HG03039 (cell line): Measurements from ENCODE around the gene AAR2.

Source experiments
- ATAC-seq: cut with Tn5 transposase; IDR thresholded peaks from one replicate; pipeline ENCODE4 v1.9.1; 2021; ENCODE audit warnings: mild to moderate bottlenecking, moderate library complexity; ENCODE audit not compliant: unreplicated experiment

Gene AAR2

DNA sequence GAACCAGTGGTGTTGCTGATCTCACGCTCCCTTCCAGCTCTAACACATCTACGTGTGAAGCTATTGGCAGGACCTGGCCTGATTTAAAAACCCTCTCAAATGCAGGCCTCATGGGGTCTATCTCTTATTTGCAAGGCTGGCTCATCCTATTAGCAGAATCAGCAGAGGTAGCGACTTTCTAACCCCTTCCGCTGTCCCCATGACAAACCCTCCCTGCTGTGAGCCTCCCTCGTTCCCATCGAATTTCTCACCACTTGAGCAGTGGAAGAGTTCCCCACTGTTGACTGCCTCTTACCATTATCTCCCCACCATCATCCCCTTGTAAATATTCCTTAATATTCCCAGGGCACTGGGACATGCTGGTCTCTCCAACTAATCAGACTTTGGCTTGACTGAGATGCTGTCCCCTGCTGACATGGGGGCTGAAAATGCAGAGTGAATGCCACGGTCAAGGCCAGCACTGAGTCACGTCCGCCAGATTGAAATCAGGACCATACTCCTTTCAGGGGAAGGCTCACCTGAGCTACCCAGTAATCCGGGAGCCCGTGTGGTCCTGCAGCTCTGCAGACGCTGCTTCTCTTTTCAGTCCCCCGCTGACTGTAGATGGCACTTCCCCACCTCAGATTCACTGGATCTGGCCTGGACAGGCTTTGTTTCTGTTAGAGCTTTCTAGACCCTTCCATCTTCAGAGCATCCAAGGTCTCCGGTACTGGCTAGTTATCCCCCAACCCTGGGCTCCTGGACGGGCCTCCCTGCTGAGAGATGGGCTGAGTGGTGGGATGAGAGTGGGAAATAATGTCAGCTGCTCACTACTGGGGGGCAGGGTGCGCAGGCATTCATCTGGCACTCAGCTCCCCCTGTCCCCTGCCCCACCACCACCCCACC is 23.1 kb downstream of the AAR2 start:
- ATAC-seq, result no peak

DNA sequence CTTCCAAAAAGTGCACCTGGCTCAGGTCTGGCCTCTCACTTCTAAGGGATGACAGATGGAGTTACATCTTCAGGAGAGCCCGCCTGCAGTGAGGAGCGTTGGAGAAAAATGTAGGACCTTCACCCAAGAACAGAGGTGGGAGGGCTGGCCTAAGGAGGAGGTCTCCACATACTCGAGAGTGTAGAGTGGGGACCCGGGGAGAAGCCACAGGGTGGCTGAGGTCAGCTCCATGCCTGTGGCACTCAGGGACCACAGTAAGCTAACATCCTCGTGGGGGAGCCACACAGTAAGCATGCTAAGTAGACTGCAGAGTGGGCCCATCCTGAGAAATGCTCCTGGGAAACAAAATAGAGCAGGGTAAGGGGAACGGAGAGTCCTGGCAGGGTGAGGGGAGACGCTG is 24.0 kb downstream of the AAR2 start:
- no peak for ATAC-seq

DNA sequence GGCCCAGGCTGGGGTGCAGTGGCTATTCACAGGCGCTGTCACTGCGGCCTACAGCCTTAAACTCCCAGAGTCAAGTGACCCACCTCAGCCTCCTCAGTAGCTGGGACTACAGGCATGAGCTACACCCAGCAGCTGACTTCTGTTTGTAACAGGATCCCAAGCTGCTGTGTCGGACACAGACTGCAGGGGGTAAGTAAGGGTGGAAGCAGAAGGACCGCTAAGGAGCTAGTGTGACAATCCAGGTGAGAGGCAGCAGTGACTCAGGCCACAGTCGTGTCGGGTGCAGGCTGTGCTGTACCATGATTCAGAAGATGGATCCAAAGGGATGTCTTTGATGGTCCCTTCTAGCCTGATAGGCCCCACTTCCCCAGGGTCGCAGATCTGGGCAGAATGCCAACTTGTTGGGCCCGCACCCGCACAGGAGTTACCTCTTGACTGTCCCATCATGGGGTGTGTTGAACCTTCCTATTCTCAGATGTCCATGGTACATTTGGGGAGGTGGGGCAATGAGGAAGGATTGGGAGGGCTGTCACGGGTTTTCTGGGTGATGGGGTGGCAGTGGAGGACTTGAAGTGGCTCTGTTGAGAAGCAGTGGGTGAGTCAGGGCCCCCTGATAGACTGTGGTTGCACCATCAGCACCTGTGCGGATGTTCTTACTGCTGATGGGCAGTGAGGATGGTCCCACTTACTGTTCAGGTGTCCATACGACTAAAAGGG is 25.3 kb downstream of the AAR2 start:
- no peak for ATAC-seq

DNA sequence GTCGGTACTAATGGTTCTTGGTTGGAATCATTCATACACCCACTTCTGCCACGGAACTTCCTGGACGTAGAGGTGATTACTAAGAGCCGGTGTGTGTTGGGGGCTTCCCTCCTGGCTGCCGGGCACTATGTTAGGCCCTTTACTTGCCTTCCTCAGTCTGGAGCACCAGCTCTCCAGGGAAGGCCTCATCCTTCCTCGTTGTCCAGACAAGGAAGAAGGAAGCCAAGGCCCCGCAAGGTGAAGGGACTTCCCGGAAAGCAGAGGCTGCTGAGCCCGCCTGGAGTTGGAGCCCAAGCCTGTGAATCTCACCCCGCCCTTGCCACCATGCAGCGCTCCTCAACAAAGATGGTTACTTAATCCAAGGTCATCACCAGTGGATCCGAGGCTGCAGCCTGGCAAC is 26.2 kb downstream of the AAR2 start:
- ATAC-seq, result no peak

DNA sequence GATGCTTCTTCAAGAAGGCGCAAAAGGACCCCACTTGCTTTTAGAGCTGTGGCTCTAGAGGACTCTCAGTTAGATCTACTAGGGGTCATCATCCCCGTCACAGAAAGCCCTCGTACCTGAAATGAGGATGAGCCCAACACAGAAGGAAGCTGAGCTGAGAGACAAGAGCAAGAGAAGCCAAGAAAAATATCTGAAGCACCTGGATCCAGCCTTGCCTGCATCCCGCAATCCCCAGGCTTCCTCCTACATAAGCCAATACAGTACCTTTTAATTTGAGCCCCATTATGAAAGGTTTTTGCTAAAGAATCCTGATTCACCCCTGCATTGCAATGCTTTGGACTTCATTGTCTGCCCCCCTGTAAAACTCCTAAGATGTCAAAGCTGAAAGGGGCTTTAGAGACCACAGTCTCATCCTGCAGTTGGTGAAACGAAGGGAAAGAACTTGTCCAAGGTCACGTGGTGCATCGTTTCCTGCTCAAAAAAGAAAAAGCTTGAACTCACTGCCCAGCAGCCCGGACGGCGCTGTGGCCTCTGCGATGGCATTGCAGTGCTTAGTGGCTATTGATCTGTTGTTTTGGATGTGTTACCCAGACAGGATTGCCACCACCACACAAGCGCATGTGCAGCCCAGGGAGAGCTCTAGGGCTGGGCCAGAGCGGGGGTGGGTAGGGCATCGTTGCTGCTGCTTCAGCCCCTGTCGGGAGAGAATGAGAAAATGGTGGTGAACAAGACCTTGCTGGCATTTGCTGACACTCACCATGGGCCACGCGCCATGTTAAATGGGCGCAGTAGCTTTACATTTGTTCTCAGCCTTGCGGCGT is 28.4 kb downstream of the AAR2 start:
- no peak for ATAC-seq

DNA sequence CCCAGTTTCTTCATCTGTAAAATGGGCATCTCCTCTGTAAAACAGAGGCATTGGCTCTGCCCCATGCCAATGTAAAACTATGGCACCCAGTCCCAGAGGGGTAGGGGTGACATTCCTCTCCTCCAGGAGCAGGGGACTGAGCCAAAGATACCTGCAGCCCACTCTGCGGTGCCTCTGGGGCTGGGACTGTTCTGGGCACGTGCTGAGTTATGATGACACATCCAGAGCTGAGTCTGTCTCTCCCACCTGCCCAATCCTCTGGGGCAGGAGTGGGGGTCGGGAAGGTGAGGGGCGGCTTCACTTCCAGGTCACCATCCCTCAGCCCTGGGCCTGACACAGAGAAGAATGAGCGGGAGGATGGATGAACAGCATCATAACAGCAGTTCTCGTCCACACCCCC is 29.9 kb downstream of the AAR2 start:
- ATAC-seq, result no peak

DNA sequence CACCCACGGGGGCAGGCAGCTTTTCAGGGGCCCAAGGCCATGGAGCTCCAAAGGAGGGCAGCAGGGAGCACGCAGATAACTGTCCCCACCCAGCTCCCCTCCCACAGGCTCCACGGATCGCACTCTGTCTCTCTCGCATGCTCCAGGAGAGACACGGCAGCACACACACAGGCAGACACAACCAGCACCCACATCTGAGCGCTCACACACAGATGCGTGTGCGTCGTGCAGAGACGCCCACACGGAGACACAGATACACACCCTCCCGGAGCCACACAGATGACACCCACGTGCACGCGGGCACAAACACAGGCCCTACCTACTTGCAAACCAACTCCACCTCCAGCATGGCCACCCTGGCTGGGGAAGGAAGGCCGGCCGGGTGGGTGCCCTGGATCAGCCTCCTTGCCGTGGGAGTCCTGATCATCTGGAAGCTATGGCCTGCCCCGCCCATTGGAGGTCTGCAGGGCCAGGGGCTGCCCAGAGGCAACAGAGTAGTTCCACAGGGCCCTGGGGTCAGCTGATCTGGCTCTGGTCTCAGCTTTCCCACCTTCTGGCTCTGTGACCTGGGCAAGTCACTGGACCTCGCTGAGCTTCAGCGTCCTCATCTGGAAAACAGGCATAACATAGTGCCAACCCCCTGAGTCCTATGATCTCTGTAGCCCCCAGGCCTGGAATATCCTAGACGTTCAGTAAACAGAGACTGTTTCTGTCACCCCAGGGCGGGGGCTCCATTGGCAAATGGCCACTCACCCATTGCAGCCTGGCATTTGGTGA is 31.5 kb downstream of the AAR2 start:
- no peak for ATAC-seq

DNA sequence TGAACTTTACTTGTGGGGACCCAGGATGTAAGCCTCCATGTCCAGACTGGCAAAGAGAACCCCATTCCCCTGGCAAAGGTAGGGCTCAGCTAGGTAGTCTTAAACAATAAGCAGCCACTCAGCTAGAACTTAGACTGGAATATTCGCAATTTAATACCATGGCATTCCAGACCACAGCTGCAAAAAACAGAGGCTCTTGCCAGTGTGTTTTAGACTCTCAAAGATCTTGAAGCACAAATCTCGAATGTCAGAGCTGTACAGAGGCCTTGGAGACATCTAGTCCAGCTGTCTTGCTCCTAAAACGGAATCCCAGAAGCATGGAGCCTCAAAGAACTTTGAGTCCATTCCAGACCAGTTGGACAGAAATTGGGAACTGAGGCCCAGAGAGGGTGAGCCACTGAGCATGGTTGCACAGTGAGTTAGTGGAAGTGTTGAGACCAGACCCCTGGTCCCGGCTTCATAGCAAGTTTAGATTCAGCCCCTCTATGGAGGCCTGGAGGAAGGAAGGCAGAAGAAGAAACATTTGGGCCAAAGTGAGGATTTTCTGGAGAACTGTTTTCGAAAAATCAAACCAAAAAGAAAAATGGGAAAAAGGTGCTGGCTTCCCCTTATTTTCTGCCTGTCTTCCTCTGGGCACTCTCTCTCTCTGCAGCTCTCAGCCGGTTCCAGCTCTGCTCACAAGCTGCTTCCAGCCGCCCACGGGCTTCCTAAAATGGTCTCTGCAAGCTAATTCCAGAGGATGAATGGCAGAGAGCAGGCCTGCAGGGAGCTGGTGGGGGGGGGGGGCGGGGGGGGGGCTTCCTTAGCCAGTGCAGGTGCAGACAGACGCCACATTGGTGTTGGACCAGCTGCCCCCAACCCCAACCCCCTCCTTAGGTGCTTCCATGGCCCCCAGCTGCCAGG is 32.4 kb downstream of the AAR2 start:
- no peak for ATAC-seq

DNA sequence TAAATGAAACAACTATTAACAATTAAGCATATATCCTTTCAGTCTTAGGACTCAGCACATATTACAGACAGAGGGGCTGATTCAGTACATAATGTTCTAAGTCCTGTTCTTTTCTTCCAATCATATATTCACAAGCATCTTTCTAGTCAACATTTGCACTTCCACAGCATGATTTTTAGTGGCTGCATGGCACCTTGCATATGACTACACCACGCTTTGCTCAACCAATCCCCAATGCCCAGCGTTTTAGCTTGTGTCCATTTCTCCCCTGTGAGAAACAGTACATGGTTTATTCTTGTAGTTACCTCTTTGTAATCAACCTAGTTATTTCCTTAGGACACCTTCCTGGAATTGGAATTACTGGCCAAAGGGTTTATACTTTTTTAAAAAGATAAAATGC is 33.2 kb downstream of the AAR2 start:
- ATAC-seq, result no peak

DNA sequence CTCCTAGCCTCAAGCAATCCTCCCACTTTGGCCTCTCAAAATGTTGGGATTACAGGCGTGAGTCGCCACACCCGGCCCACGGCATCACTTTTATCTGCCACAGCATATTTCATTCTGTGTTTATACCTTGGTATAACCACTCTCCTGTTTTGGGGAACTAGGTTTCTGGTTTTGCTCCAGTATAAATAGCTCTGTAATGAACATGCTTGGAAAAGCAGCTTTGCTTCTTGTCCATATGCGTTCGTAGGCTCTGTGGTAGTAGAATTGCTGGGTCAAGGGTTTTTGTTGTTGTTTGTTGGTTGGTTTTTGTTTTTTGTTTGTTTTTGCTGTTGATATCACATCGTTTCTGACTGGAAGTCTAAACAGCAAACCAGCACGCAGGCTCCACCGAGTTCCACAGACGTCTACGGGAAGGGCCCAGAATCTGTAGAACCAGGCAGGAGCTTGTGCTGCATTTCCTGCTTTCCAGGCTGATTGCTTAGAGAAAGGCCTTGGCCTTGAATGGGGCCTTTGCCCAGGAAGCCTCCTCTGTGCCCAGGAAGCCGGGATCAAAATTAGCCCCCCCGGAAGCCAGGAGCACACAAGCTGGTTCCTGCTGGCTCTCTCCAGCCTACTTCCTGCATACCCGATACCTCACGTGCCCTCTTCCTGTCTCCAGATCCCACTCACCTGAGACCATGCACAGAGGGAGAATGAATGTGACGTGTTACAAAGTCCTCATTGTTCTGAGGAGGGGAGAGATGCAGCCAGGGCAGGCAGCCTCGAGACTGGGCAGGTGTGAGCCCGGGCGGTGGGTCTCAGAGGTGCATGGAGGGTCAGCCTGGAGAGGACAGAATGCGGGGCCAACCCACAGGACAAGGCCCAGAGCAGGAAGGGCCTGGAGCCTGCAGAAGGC is 34.7 kb downstream of the AAR2 start:
- no peak for ATAC-seq

DNA sequence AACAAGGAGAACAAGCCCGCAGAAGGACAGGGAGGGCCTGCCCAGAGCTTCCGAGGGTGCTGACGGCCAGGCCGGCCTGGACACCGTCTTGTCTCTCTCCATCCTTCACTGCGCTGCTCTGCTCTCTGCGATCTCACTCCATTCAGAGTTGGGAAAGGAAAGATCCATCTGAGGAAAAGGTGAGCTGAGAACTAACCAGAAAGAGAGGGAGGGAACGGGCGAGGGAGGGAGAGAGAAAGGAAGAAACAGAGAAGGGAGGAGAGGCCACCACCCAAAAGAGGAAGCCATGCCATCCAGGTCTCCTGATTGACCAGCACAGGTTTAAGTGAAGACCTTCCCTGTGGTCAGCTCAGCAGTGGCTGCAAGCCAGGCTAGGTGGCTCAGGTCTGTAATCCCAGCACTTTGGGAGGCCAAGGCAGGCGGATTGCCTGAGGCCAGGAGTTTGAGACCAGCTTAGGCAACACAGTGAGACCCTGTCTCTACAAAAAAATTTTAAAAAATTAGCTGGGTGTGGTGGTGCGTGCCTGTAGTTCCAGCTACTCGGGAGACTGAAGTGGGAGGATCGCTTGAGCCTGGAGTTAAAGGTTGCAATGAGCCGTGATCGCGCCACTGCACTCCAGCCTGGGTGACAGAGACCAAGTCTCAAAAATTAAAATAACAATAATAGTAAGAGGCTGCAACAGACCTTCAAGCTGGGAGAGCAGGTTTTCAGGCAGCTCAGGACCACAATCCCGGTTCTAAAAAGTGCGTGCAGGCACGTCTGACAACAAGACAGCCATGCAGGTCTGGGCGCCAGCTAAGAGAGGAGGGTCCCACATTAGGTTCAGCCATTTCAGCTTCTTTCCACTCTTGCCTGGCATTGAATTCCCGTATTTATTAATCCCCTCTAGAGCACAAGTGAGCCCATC is 35.6 kb downstream of the AAR2 start:
- ATAC-seq, result no peak

DNA sequence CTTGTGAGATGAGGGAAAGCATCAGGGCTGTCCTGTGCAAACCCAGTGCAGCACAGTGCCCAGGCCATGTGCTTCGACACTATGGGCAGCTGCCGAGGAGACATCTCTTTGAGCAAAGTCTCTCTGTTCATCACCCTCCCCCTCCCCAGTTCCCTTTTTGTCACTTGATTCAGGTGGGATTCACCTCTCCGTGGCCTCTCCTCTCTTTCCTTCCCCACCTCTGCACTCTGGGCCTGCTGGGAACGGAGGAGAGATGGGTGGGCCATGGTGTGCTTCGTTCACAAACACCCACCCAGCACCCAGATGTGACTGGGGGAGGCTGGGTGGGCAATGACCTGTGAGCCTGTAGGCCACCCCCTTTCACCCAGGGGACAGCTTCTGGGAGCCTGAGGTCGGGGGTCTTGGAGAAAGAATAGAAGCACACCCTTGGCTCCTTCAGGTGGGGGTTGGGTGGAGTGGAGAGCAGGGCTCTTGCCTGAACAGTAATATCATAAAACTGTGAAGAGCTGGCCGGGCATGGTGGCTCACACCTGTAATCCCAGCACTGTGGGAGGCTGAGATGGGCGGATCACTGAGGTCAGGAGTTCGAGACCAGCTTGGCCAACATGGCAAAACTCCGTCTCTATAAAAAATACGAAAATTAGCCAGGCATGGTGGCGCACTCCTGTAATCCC is 36.4 kb downstream of the AAR2 start:
- ATAC-seq, result no peak

DNA sequence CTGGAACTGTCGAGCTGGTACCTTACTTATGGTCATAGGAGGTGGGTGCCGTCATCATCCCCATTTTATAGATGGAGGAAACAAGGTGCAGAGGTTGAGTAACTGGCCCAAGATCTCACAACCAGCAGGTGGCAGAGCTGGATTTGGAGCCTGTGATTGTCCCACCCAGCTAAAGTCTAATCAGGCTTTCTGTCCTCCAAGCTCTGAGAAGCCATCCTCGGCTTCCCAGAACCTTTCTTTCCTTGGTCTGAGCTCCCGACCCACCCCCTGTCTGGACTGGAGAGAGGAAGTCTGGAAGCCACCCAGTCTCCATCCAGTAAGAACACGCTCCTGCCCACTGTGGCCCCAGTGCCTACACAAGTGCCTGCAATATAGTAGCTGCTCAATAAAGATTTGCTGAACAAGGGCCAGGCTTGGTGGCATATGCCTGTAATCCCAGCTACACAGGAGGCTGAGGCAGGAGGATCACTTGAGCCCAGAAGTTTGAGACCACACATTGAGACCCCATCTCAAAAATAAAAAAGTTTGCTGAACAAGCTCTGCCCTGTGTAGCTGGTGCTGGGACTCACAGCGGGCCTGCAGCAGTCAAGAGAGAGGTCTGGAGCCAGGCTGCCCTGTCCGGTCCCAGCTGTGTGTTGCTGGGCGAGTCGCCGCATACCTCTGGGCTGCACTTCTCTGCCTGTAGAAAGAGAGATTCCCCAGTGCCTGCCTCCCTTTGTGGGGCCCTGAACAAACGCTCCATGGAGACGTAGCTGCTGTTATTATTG is 37.3 kb downstream of the AAR2 start:
- no peak for ATAC-seq

DNA sequence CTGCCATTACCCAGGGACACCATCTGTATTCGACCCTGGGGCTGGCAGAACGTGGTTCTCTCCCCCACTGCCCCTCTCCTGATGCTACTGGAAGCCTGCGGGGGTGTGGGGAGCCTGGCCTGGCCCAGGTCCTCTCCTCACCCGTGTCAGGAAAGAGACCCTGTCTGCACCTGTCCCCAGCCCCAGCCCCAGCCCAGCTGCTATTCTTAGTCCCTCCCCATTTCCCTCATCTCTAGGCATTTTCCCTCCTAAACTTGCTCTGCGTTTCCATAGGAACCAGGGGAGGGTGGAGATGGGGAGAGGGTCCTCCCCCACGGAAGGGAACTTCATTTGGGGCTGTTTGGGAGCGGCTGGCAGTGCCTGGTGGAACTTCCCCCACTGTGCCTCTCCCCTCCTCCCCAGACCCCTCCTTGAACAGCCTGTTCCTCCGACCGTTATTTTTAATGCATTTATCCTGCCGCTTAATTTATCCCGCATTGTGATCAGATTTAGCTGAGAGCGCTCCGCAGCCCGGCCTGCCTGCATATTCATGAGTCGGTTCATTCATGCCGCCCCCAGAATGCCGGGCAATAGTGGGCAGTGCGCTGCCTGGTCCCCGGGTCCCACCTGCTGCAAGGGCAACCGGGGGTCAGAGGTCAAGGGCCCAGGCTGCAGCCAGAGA is 38.0 kb downstream of the AAR2 start:
- no peak for ATAC-seq

DNA sequence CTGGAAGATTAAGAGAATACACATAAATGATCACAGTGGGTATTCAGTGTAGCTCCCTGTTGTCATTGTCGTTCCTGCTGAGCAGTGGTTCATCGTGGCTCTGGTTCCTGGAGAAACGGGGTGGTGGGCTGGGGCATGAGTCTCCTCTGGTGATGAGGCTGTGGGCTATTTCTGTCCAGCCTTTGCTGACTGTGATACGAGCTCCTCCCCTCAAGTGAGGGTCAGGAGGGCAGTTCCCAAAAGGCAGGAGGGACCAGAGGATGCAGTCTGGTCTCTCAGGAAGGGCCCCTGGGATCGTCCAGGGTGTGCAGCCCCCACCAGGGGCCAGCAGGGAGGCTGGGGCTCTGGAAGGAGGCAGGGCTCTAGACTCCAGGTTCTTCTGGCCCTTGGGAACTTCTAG is 38.7 kb downstream of the AAR2 start:
- no peak for ATAC-seq
